Superior temporal gyrus (tissue), 1 donor: ENCODE measurements around the gene CDKAL1.
"Not testable (repeated sequence)": the region's sequence is repeated elsewhere in the genome, so short reads cannot be mapped to it uniquely, and the experiment has no call there.

Experiments used
- DNase-seq: peaks from one replicate; pipeline ENCODE4 v3.0.0-alpha.2; 2016; ENCODE audit errors: extremely low spot score

CDKAL1 gene

GRCh38 chr6:20921578-20921977, 387.3 kb downstream of the CDKAL1 start:
- no peak for DNase-seq

GRCh38 chr6:20922743-20923142, 388.5 kb downstream of the CDKAL1 start:
- DNase-seq: no peak

- DNase-seq: not testable (repeated sequence)
These were observed 389.8 kb downstream of the CDKAL1 start for GRCh38 chr6:20924094-20924493.

- no peak for DNase-seq
These were observed 390.8 kb downstream of the CDKAL1 start for GRCh38 chr6:20924911-20925543.

GRCh38 chr6:20927130-20927860, 393.0 kb downstream of the CDKAL1 start:
- DNase-seq: no peak

GRCh38 chr6:20929283-20929682, 395.0 kb downstream of the CDKAL1 start:
- no peak for DNase-seq

- no peak for DNase-seq
These were observed 396.8 kb downstream of the CDKAL1 start for GRCh38 chr6:20931093-20931492.

GRCh38 chr6:20931772-20932171, 397.5 kb downstream of the CDKAL1 start:
- DNase-seq: no peak

GRCh38 chr6:20932284-20932683, 398.0 kb downstream of the CDKAL1 start:
- no peak for DNase-seq

- no peak for DNase-seq
These were observed 399.0 kb downstream of the CDKAL1 start for GRCh38 chr6:20933057-20933788.

- no peak for DNase-seq
These were observed 402.7 kb downstream of the CDKAL1 start for GRCh38 chr6:20936949-20937348.

- DNase-seq: no peak
These were observed 405.0 kb downstream of the CDKAL1 start for GRCh38 chr6:20939161-20939775.

- DNase-seq: no peak
These were observed 408.9 kb downstream of the CDKAL1 start for GRCh38 chr6:20943040-20943627.

GRCh38 chr6:20943922-20944321, 409.7 kb downstream of the CDKAL1 start:
- no peak for DNase-seq

- no peak for DNase-seq
These were observed 411.8 kb downstream of the CDKAL1 start for GRCh38 chr6:20946022-20946421.

- no peak for DNase-seq
These were observed 412.6 kb downstream of the CDKAL1 start for GRCh38 chr6:20946890-20947289.

- DNase-seq: no peak
These were observed 413.7 kb downstream of the CDKAL1 start for GRCh38 chr6:20947977-20948376.

- no peak for DNase-seq
These were observed 414.3 kb downstream of the CDKAL1 start for GRCh38 chr6:20948556-20948955.

- DNase-seq: no peak
These were observed 414.9 kb downstream of the CDKAL1 start for GRCh38 chr6:20949138-20949537.

- DNase-seq: no peak
These were observed 418.6 kb downstream of the CDKAL1 start for GRCh38 chr6:20952699-20953474.

GRCh38 chr6:20954315-20954714, 420.1 kb downstream of the CDKAL1 start:
- no peak for DNase-seq
